BLaER1 (cell line): ENCODE measurements around the gene RPTOR.

Experiments
- H3K27ac ChIP-seq: shearing (Covaris generic); formaldehyde crosslinking; 2 replicates; pipeline ENCODE4 v1.8.1; 2022
- H3K27me3 ChIP-seq: shearing (Covaris generic); formaldehyde crosslinking; 2 replicates; pipeline ENCODE4 v1.8.1; 2022
- H3K36me3 ChIP-seq: shearing (Covaris generic); formaldehyde crosslinking; 2 replicates; pipeline ENCODE4 v1.8.1; 2022
- H3K4me1 ChIP-seq: shearing (Covaris generic); formaldehyde crosslinking; 2 replicates; pipeline ENCODE4 v1.8.1; 2022
- H3K4me2 ChIP-seq: shearing (Covaris generic); formaldehyde crosslinking; 2 replicates; pipeline ENCODE4 v1.8.1; 2022
- H3K4me3 ChIP-seq: shearing (Covaris generic); formaldehyde crosslinking; 2 replicates; pipeline ENCODE4 v1.8.1; 2022
- H3K9ac ChIP-seq: shearing (Covaris generic); formaldehyde crosslinking; 2 replicates; pipeline ENCODE4 v1.8.1; 2022
- H3K9me3 ChIP-seq: shearing (Covaris generic); formaldehyde crosslinking; 2 replicates; pipeline ENCODE4 v1.8.1; 2022
- H4K20me1 ChIP-seq: shearing (Covaris generic); formaldehyde crosslinking; 2 replicates; pipeline ENCODE4 v1.8.1; 2022
- Cebpa-rat ChIP-seq: shearing (Covaris generic); IDR thresholded peaks from 2 replicates; pipeline ENCODE4 v1.8.1; 2022

Gene RPTOR

DNA sequence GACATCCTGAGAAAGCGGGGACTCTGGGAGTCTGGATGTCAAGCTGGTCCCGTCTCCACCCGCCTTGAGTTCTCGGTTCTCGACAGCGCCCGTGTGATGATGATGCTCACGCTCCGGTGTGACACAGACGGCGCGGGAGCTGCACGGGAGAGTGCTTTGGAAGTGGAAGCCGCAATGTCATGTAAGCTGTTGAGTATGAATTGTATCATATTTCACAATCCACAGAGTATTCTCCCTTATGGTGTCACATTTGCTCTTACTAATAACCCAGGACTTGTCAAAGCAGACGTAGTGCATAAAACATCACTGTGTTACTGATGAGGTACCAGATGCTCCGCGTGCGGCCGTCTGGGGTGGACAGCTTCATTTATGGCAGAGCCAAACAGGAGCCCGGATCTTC is 229.5 kb downstream of the RPTOR start:
- Histone ChIP-seq H3K4me2 (peak overlapping the region; percentile 88), H3K4me1 (peaks cover 30% of the 10 kb centered on the region), H3K9me3 (no peaks in the 10 kb centered on the region), H3K9ac (no peak overlapping the region), H3K4me3 (no peak overlapping the region), H3K36me3 (peaks cover 30% of the 10 kb centered on the region), H3K27ac (no peak overlapping the region), H4K20me1 (peaks cover 95% of the 10 kb centered on the region), H3K27me3 (no peaks in the 10 kb centered on the region)
- no peak for TF ChIP-seq Cebpa-rat

DNA sequence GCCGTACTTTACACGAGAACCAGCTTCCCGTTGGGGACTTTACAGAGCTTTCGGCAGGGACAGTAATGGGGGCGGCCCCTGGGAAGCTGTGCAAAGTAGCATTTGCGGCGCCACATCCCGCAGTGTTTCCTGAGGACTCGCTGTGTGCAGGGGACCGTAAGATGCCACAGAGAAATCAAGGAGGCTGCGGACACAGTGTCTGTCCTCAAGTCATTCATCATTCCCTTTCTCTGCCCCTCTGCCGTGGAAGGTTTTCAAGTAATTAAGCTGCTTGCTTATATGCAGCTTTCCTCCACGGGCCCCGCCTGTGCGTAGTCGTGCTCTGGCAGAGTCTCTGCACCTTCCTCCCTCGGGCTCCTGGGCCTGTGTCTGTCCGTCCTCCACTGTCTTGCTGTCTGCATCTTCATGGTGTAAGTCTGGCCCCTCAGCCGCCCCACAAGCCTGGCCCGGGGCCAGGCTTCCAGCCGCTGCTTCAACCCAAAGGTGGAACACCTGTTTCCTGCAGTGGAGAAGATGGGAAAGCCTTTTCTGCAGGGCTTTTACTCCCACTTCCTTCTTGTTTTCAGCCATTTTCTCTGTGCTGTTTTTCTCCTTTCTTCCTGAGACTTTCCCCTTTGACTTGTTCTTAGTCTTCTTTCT is 230.1 kb downstream of the RPTOR start:
- H3K9ac ChIP-seq, result no peak overlapping the region
- H4K20me1 ChIP-seq, result peaks cover 95% of the 10 kb centered on the region
- H3K27ac ChIP-seq, result no peak overlapping the region
- peaks cover 30% of the 10 kb centered on the region for H3K4me1 ChIP-seq
- peak overlapping the region; percentile 88 for H3K4me2 ChIP-seq
- H3K36me3 ChIP-seq, result peaks cover 36% of the 10 kb centered on the region
- no peak overlapping the region for H3K4me3 ChIP-seq
- no peak for TF ChIP-seq Cebpa-rat
- H3K27me3 ChIP-seq, result no peaks in the 10 kb centered on the region
- H3K9me3 ChIP-seq, result no peaks in the 10 kb centered on the region

DNA sequence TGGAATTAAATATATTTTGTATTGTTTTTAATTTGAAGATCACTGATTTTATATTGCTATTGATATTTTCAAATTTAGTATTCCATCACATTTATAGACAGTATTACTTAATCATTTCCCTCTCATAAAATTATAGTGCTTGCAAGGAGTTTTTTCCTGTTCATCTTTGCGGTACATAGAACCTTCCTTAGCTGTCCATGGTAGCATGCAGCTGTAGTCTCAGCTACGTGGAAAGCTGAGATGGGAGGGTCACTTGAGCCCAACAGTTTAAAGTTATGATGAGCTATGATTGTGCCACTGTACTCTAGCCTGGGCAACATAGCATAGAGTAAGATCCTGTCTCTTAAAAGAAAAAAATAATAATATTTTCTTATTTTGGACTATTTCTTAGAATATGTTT is 231.2 kb downstream of the RPTOR start:
- Histone ChIP-seq H3K36me3 (peaks cover 33% of the 10 kb centered on the region), H3K4me1 (peaks cover 39% of the 10 kb centered on the region), H3K9me3 (no peaks in the 10 kb centered on the region), H4K20me1 (peaks cover 95% of the 10 kb centered on the region), H3K27ac (no peak overlapping the region), H3K27me3 (no peaks in the 10 kb centered on the region), H3K9ac (no peak overlapping the region), H3K4me3 (no peak overlapping the region), H3K4me2 (no peak overlapping the region)
- TF ChIP-seq Cebpa-rat, result no peak

DNA sequence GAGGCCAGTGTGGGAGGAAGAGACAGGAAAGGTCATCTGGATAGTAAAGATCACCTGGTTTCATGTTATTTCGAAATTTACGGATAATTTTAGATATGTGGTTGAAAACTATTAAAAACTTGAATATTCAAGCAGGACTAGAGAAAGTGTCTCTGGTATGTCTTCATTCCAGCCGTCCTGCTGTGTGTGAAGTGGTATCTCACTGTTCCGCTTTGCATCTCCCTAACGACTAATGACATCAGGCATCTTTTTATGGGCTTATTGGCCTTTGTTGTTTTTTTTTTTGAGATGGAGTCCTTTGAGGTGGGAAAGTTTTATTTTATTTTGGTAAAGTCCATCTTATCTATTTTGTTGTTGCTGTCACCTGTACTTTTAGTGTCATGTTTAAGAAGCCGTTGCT is 232.6 kb downstream of the RPTOR start:
- Histone ChIP-seq H3K27me3 (no peaks in the 10 kb centered on the region), H3K4me1 (peaks cover 45% of the 10 kb centered on the region), H4K20me1 (peaks cover 96% of the 10 kb centered on the region), H3K4me3 (no peak overlapping the region), H3K36me3 (peaks cover 28% of the 10 kb centered on the region), H3K9ac (no peak overlapping the region), H3K27ac (no peak overlapping the region), H3K4me2 (no peak overlapping the region), H3K9me3 (no peaks in the 10 kb centered on the region)
- no peak for TF ChIP-seq Cebpa-rat

DNA sequence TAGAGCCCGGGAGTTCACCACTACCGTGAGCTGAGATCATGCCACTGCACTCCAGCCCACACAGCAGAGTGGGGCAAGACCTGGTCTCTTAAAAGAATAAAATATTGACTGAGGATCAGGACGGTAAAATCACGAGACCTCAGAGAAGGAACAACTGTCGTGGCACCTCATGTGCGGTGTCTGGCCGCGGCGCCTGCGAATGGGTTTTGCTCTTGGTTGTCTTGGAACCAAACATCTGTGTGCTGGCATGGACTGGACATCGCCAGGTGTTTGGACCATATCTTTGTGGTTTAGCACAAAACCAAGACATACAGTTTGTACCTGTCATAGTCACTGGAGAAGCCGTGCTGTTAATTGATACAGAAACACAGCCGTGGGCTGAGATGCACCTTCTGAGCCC is 234.1 kb downstream of the RPTOR start:
- H3K27me3 ChIP-seq, result no peaks in the 10 kb centered on the region
- H3K36me3 ChIP-seq, result peaks cover 28% of the 10 kb centered on the region
- H3K4me2 ChIP-seq, result no peak overlapping the region
- no peak overlapping the region for H3K27ac ChIP-seq
- no peak overlapping the region for H3K4me3 ChIP-seq
- no peaks in the 10 kb centered on the region for H3K9me3 ChIP-seq
- H3K4me1 ChIP-seq, result peaks cover 42% of the 10 kb centered on the region
- peaks cover 98% of the 10 kb centered on the region for H4K20me1 ChIP-seq
- TF ChIP-seq Cebpa-rat, result no peak
- no peak overlapping the region for H3K9ac ChIP-seq

DNA sequence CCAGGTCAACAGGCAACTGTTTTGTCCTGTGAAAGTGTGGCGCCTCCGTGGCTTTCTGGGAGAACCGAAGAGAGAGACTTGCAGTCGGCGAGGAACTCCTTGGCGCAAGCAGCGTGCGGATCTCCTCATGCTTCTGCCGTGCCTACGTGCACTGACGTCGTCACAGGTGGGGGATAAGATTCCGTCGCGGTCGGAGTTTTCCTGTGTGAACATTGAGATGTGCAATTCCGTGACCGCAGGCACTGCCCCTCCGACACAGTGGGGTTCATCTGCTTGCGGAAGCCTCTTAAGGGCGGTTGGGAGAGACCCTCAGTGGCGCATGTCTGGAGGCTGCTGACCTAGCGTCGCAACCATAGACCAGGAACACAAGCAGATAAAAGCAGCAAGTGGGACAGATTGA is 234.7 kb downstream of the RPTOR start:
- H3K4me2 ChIP-seq, result no peak overlapping the region

DNA sequence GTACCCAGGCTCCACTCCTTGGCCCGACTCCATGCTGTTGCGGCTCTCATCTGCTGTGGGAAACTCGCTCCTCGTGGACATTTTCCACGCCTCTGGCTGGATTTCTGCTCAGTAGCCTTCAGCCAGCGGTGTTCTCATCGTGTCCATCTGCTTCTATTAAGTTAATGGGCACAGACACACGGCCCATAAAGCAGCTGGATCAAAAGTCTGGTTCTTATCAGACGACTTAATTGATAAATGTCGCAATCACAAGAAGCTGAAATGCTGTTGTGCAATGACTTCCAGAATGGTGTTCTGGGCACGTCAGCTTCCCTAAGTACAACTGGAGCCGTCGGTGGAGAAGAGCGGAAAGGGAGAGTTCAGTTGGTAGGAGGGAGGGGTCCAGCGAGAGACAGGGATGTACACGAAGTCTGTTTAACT is 235.3 kb downstream of the RPTOR start:
- Histone ChIP-seq H3K9ac (no peak overlapping the region), H3K9me3 (no peaks in the 10 kb centered on the region), H3K4me1 (peaks cover 29% of the 10 kb centered on the region), H3K4me3 (no peak overlapping the region), H3K36me3 (peaks cover 28% of the 10 kb centered on the region), H3K27ac (no peak overlapping the region), H3K27me3 (no peaks in the 10 kb centered on the region), H4K20me1 (peaks cover 95% of the 10 kb centered on the region), H3K4me2 (peak overlapping the region; percentile 31)
- peak; percentile 89 for TF ChIP-seq Cebpa-rat

More for the DNA sequence above, 234.7 kb downstream of the RPTOR start:
- Histone ChIP-seq H3K9ac (no peak overlapping the region), H3K4me3 (no peak overlapping the region), H3K9me3 (no peaks in the 10 kb centered on the region), H3K4me1 (peaks cover 35% of the 10 kb centered on the region), H3K27ac (no peak overlapping the region), H3K27me3 (no peaks in the 10 kb centered on the region), H4K20me1 (peaks cover 98% of the 10 kb centered on the region), H3K36me3 (peaks cover 28% of the 10 kb centered on the region)
- no peak for TF ChIP-seq Cebpa-rat

DNA sequence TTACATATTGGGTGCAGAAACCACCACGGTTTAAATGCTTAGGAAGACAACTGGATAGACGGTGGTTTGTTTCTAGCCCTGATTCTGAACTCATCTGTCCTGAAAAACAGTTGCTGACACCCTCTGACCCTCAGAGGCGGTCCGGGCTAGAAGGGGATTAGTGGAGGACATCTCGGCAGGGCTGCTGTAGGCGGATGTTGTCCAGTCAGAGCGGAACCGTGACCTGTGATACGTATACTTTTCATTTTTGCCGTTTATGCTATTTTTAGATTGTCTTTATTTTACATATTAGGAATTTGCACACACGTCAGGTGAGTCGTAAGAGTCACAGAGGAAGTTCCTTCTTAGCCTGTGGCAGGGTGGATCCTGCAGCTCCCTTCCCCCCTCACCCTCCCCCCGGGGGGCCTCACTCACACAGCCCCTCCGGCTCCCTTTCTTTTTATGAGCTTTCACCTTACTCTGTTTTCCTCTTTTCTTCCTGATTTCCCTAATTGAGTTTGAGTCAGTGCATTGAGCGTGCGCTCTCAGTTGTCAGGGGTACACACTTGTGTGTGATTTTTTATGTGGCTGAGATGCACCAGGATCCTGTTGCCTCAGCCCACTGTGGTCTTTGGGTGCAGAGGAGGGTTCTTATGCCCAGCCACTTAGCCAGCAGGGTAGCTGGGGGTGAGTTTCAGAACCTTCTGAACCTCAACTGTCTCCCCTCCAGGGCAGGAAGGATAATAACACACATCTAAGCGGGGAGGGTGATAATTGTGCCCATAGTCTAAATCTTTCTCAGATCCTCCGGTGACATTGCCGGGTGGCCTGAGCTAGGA is 236.0 kb downstream of the RPTOR start:
- H3K27ac ChIP-seq, result no peak overlapping the region
- peaks cover 28% of the 10 kb centered on the region for H3K36me3 ChIP-seq
- H3K9ac ChIP-seq, result no peak overlapping the region
- peaks cover 95% of the 10 kb centered on the region for H4K20me1 ChIP-seq
- no peaks in the 10 kb centered on the region for H3K9me3 ChIP-seq
- no peak for TF ChIP-seq Cebpa-rat
- H3K4me3 ChIP-seq, result no peak overlapping the region
- H3K27me3 ChIP-seq, result no peaks in the 10 kb centered on the region
- peak overlapping the region; percentile 31 for H3K4me2 ChIP-seq
- peaks cover 23% of the 10 kb centered on the region for H3K4me1 ChIP-seq

DNA sequence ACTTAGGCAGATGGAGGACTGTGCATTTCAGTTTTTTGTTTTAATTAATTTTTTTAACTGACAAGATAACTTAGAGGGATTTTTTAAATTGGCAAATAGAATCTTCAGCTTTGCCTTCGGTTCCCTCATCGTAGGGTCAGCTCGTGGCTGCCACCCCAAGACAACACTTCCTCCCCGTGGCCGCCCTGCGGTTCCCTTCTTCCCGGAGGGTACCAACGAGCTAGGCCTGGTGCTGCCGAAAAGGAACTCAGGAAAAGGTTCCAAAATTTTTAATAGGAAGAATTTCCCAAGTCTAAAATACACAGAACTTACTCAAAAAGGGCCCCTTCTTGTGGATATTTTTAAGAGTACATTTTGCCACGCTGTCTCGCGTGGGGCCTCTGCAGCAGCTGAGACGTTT is 236.6 kb downstream of the RPTOR start:
- peaks cover 93% of the 10 kb centered on the region for H4K20me1 ChIP-seq
- H3K27me3 ChIP-seq, result no peaks in the 10 kb centered on the region
- peak overlapping the region; percentile 31 for H3K4me2 ChIP-seq
- no peaks in the 10 kb centered on the region for H3K9me3 ChIP-seq
- H3K9ac ChIP-seq, result no peak overlapping the region
- no peak overlapping the region for H3K27ac ChIP-seq
- no peak for TF ChIP-seq Cebpa-rat
- H3K4me1 ChIP-seq, result peaks cover 23% of the 10 kb centered on the region
- H3K36me3 ChIP-seq, result peaks cover 28% of the 10 kb centered on the region
- no peak overlapping the region for H3K4me3 ChIP-seq

DNA sequence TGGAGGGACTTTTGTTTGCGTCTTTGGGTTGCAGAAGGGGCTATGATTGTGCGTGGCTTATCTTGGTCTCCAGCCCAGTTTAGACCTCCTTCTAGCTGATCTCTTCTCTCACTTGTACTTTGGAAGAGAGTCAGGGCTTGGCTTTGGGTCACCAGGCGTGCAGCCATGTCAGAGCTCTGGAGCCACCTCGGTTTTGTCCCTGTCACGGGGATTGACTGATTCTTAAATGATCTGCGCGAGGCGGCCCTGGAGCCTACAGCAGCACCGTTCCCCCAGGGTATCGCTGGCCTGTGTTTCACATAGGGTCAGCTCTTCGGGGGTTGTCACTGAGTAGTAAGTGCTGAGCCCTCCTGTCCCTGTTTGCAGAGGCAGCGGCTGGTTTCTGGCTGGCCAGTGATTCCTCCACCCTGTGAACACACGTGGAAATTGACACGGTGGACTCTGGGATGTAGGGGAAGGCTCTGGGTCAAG is 237.2 kb downstream of the RPTOR start:
- Histone ChIP-seq H3K4me1 (peaks cover 23% of the 10 kb centered on the region), H3K4me3 (no peak overlapping the region), H3K4me2 (no peak overlapping the region), H3K9ac (no peak overlapping the region), H3K9me3 (0 out of 2 replicates have a peak, but pooled peaks cover under 1% of the 10 kb centered on the region), H3K36me3 (peaks cover 21% of the 10 kb centered on the region), H4K20me1 (peaks cover 93% of the 10 kb centered on the region), H3K27ac (no peak overlapping the region), H3K27me3 (no peaks in the 10 kb centered on the region)
- no peak for TF ChIP-seq Cebpa-rat
